CD4-positive, alpha-beta T cell treated with Interleukin-2 at 100 ng/mL for 4 hours (primary cell): ENCODE results near the gene JAZF1.
A peak's percentile ranks its signal among the peaks of the same experiment; 100 is the strongest.
"Not testable (repeated sequence)": the region's sequence is repeated elsewhere in the genome, so short reads cannot be mapped to it uniquely, and the experiment has no call there.

Experiments
- DNase-seq: peaks from one replicate; pipeline ENCODE4 v3.0.0-alpha.2; 2020; ENCODE audit warnings: low spot score

Gene JAZF1

GRCh38 chr7:27872356-27873275, 308.0 kb downstream of the JAZF1 start:
- DNase-seq = no peak

DNA sequence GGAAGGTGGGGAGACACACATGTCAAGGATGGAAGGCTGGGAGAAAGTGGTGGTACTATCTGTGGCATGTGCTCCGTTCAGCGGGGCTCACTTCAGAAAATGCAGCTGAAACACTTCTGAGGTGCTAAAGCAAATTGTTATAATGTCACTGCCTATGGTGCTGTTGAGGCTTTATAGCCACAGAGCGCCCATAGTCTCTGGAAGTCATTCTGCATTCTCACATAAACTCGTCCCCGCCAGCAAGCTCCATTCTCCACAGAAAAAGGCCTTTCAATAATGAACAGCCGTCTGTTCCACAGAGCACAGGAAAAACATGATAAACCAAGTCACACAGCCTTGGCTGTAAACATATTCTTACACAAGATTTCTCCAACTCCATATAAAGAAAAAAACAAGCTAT, 308.7 kb downstream of the JAZF1 start:
- DNase-seq = no peak

DNA sequence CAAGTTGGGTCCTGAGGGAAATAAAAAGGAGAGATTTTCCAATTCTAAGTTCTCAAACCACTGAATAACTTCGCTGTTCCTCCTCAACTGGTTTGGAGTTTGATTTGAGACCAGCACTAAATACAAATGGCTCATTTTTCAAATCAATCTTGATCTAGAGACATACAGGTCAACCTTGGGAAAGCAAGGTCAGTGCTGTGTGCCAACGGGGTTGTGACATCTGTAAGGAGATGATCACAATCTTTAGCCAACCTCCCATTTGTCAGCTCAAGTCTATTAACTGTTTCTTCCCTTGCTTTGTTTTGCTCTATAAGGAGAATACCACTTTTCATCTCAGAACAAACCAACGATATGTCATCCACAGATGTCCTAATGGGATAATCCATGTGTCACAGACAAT, 309.5 kb downstream of the JAZF1 start:
- no peak for DNase-seq

DNA sequence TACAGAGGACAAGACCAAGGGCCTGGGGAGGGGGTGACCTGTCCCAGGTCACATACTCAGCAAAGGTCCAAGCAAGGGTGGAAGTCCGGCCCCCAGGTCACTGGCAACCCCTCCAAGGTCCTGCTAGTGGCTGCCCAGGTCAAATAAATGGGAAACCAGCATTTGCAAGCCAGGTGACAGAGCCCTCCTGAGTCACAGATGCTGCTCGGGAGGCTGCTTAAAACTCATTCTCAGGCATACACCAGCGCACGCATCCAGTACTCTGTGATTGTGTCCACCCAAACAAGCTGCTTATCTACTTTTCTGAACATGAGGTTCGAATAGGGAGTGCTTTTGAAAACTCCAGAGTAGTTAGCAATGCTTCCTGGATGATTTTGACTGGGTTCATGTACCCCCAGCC, 310.0 kb downstream of the JAZF1 start:
- no peak for DNase-seq

DNA sequence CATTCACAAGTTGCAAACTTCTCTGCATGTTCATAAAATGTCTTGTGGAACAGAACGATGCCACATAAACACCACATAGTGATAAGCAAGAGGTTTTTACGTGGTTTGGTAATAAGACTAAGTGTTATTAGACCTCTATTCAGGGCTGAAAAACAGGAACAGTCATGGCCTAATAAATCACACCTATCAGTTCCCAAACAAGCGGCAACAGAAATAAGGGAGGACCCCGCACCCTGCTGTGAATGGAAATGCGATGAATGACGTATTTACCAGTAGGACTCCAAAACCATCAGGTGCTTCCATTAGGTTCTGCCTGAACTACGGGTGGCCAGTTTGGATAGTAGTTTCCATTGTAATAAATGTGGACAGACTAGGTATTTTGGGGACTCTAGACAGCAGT, 311.5 kb downstream of the JAZF1 start:
- DNase-seq = no peak

GRCh38 chr7:27868131-27868550, 312.5 kb downstream of the JAZF1 start:
- no peak for DNase-seq

DNA sequence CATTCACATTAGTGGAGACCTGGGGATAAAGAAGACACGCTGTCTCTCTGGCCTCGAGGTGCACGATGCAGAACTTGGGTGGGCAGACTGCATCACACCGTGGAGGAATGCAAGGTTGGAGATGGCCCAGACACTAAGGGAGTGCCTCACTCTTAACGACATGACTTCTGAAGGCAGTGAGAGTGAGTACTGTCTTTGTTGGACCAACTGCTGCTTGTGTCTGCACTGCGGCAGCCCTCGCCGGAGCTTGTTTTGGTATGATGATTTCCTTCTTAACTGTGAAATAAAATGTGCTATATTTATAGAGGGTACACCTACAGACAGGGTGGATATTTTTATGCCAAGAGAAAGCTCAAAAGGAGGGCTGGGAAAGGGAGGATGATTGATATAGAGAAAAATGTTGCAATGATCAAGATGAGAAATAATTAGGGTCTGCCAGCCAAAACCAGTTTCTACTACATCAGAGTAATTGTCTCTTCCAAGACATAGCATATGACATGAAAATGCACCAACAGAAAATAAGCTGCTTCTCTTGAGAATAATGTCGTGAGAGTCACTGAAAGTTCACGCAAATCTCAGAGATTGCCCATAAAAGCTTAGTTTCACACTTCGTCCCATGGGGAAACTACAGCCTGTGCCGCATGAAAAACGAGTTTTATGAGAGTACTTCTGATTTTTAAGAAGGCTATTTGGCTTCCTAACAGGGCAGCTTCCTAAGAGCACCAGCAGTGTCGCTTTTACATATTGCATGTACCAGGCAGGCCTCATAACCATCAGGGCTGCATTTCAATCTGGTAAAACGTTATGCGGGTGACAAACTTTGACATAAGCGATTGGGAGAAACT, 313.5 kb downstream of the JAZF1 start:
- no peak for DNase-seq

DNA sequence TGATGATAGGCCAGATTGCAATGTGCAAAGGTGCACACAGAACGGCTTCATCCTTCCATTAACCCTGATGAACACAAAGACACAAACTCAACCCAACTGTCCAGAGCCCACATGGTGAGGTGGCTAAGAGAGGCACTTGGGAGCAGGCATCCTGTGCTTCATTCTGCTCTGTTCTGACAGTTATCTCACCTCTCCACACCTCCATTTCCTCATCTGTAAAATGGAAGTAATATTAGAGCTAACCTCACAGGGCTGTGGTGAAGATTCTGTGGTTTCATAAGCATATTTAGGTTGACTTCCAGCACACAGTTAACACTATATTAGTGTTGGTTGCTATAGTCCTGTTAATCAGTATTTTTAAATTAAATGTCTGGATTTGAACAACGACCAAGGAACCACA, 314.3 kb downstream of the JAZF1 start:
- DNase-seq = peak; percentile 4

GRCh38 chr7:27863880-27864279, 316.7 kb downstream of the JAZF1 start:
- no peak for DNase-seq

- no peak for DNase-seq
These were observed 318.8 kb downstream of the JAZF1 start for GRCh38 chr7:27861747-27862146.

DNA sequence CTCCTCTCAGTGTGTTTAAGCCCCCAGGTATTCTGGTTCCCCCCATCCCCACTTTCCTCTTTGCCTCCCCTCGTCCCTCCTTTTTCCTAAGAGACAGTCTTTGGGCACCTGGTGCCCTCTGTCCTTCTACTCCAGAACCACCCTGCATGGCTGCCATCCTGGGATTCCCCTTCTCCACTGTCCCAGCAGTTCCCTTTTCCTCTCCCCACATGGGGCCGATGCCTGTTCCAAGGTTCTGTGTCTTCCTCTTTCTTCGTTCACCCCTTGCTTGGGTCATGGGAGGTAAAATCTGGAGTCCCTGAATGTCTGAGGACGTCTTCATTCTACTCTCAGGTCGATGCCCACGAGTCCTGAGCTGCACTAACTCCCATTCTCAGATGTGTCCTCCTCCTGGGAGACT, 319.8 kb downstream of the JAZF1 start:
- DNase-seq = no peak

- not testable (repeated sequence) for DNase-seq
These were observed 323.7 kb downstream of the JAZF1 start for GRCh38 chr7:27856703-27857485.

- no peak for DNase-seq
These were observed 330.1 kb downstream of the JAZF1 start for GRCh38 chr7:27850531-27850930.

GRCh38 chr7:27846388-27846787, 334.2 kb downstream of the JAZF1 start:
- DNase-seq = no peak

- no peak for DNase-seq
These were observed 336.9 kb downstream of the JAZF1 start for GRCh38 chr7:27843584-27844305.

- DNase-seq = no peak
These were observed 337.7 kb downstream of the JAZF1 start for GRCh38 chr7:27842851-27843250.

DNA sequence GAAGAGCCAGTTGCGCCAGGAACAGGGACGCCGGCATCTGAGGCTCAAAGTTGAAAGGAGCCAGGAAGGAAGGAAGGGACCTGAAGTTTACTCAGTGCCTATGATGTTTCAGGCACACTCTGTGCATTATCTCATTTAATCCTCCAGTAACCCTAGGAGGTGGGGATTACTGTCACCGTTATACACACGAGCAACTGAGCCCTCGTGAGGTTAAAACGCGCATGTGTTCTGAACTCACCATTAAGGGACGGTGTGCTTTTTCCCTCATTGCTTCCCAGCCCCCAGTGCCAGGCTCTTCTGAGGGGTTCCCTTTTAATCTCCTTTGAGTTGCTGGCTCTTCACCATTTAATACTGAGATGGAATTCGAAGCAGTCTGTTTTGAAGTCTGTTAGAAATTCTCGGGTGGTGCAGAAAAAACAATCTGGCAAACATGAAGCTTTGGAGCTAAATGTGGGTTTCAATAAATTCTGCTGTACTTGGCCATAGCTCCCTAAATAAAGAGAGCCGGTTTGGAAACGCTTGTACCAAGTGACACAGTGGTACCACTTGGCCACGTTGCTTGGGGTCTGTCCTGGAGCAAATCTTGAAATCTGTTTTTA, 338.4 kb downstream of the JAZF1 start:
- DNase-seq = no peak

GRCh38 chr7:27840760-27841364, 339.7 kb downstream of the JAZF1 start:
- DNase-seq = no peak

DNA sequence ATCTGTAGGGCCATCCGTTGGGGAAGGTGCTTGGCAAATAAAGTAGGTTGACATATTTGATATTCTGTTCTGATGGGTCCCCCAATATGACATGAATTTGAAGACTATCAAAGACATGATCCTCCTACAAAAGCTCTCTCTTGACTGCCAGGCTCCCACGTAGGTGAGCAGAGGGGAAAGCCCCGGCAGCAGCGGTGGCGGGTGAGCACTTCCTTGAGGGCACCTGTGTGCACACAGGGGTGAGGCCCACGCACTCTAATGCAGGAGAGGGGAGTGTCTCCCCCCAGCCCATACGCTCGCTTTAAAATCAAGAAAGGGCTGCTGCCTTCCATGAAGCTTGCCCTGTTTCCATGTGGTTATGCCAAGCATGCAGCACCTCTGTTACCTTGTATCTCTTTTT, 340.3 kb downstream of the JAZF1 start:
- peak; percentile 12 for DNase-seq

DNA sequence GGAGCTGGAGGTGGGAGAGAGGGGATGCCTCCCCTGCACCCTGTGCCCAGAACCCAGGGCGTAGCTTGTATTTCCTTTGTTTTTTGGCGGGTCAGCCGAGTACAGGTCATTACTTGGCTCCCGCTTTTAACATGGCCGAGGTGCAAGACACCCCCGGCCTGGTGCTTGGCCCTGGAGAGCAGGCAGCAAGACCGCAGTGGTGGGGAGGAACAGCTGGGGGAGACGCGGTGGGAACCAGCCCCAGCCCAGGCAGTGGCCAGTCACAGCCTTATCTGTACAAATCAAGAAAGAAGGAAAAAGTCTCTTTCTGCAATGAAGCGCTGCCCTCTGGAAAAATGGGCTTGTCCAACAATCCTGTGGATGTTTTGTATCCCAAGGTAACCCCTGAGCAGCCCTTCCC, 341.5 kb downstream of the JAZF1 start:
- DNase-seq = no peak

- no peak for DNase-seq
These were observed 344.1 kb downstream of the JAZF1 start for GRCh38 chr7:27836536-27836935.
